Gastrocnemius medialis (tissue), 4 donors: ENCODE results near the gene KRTAP12-3.

ENCODE experiments used
- CTCF ChIP-seq, 5 experiments: fragments of 450-650 bp in 3 of 5; fragments of 200-600 bp in 2 of 5; sonication (generic) in 2 of 5; IDR thresholded peaks in 4 of 5; conservative IDR thresholded peaks in 1 of 5; 1 replicate in 4 of 5; 2 replicates in 1 of 5; pipeline ENCODE4 v1.5.1; 2016 to 2019; ENCODE audit warnings: antibody characterized with exemption in 5 of 5, mild to moderate bottlenecking in 3 of 5, moderate library complexity in 3 of 5
- POLR2A ChIP-seq, 2 donors: fragments of 450-650 bp; IDR thresholded peaks; one replicate each; pipeline ENCODE4 v1.6.1; 2017; ENCODE audit warnings: antibody characterized with exemption in 2 of 2, mild to moderate bottlenecking in 2 of 2, moderate library complexity in 2 of 2

GRCh38 chr21:44686843-44687561 is 29.3 kb downstream of the KRTAP12-3 start:
- no peak for TF ChIP-seq CTCF (IDR thresholded peaks at IDR 0.05 in 4 of 5, conservative IDR thresholded peaks at IDR 0.05 in 1 of 5)
- TF ChIP-seq POLR2A (IDR thresholded peaks at IDR 0.05), result no peak
